ENCODE data around the gene ADAMTSL3. TPM values are rescaled to one million over a fixed set of nuclear protein-coding genes. Genes with fewer than 3 reads are reported as not detected.

ADAMTSL3 gene, protein sequence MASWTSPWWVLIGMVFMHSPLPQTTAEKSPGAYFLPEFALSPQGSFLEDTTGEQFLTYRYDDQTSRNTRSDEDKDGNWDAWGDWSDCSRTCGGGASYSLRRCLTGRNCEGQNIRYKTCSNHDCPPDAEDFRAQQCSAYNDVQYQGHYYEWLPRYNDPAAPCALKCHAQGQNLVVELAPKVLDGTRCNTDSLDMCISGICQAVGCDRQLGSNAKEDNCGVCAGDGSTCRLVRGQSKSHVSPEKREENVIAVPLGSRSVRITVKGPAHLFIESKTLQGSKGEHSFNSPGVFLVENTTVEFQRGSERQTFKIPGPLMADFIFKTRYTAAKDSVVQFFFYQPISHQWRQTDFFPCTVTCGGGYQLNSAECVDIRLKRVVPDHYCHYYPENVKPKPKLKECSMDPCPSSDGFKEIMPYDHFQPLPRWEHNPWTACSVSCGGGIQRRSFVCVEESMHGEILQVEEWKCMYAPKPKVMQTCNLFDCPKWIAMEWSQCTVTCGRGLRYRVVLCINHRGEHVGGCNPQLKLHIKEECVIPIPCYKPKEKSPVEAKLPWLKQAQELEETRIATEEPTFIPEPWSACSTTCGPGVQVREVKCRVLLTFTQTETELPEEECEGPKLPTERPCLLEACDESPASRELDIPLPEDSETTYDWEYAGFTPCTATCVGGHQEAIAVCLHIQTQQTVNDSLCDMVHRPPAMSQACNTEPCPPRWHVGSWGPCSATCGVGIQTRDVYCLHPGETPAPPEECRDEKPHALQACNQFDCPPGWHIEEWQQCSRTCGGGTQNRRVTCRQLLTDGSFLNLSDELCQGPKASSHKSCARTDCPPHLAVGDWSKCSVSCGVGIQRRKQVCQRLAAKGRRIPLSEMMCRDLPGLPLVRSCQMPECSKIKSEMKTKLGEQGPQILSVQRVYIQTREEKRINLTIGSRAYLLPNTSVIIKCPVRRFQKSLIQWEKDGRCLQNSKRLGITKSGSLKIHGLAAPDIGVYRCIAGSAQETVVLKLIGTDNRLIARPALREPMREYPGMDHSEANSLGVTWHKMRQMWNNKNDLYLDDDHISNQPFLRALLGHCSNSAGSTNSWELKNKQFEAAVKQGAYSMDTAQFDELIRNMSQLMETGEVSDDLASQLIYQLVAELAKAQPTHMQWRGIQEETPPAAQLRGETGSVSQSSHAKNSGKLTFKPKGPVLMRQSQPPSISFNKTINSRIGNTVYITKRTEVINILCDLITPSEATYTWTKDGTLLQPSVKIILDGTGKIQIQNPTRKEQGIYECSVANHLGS (N-terminal part only)
- 0.35 and 1.2 TPM in 2 replicates for total RNA-seq

- DNase-seq (ENCODE audit: extremely low read depth, low read depth, low spot score) = no peak
These were observed at the start of gene ADAMTSL3 for GRCh38 chr15:83653639-83654378. TSS of gene ADAMTSL3 (plus strand) at chr15:83654123. CDS start at chr15:83655762, 1,639 bp downstream.

DNA sequence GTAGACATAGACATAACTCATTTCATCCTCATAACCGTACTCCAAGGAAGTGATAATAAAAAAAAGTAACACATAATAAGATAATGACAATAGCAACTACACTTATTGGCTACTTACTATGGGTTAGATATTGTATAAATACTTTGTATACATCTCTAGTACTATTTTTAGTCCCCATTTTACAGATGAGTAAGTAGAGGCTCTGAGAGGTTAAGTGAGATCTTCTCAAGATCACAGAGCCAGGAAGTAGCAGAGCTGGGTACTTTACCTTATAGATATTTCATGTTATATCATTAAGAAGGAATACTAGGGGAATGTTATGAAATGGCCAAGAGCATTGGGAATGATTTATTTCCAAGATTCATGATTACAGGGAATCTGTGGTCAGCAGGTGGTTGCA lies 49.4 kb upstream of the ADAMTSL3 start:
- DNase-seq (ENCODE audit: extremely low read depth, low read depth, low spot score) = no peak

- DNase-seq (ENCODE audit: extremely low read depth, low read depth, low spot score) = no peak
These were observed 48.6 kb upstream of the ADAMTSL3 start for GRCh38 chr15:83605111-83605945.

- no peak for DNase-seq (ENCODE audit: extremely low read depth, low read depth, low spot score)
These were observed 43.8 kb upstream of the ADAMTSL3 start for GRCh38 chr15:83610132-83610531.

DNA sequence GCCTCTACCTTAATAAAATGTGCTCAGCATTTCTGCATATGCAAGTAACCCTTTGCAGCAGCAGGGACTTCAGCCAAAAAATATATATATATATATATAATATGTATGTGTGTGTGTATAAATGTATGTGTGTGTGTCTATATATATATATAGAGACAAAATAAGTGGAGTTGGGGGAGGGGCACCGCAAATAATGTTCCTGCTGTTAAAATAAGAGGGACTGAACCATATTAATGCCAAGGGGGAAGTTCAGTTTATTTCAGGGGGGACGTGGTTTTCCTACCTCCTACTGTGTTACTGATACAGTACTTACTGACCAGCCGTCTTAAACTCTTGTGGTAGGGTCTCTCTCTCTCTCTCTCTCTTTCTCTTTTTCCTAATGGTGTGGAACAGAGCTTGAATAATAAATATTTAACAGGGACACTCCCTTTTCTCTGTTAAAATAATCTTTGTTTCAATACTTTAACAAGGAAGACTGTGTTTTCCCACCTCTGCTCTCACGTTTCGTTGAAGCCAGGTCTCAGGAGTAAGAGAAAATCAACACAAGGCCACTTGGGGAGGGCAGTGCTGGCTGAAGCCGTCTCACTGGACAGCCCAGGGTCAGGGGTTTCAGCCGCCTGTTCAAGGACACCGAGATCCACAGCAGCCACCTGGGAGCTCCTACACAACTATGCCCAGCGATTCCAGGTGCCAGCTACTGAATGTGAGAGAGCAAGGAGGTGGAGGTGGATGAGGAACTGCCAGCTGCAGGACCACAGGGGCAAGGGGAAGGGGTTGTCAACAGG lies 42.8 kb upstream of the ADAMTSL3 start:
- DNase-seq (ENCODE audit: extremely low read depth, low read depth, low spot score) = no peak

DNA sequence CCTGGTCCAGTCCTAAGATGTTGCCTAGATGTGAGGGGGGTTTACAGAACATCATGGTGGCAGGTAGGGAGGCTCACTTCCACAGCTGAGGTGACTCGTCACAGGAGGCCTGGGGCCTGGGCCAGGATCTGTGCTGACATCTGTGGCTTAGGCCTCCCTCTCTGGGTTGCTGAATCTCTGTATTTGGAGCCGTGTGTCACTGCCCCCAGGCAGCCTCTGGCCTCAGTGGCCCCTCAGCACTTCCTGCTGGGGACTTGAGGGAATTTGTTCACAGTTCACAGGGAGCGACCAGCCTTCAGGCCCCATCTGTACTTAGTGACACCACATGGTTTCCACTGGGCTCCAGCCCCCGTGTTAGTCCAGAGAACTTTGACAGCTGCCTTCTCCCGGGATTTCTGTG lies 41.7 kb upstream of the ADAMTSL3 start:
- DNase-seq (ENCODE audit: extremely low read depth, low read depth, low spot score) = no peak

- DNase-seq (ENCODE audit: extremely low read depth, low read depth, low spot score) = no peak
These were observed 40.9 kb upstream of the ADAMTSL3 start for GRCh38 chr15:83612898-83613635.

DNA sequence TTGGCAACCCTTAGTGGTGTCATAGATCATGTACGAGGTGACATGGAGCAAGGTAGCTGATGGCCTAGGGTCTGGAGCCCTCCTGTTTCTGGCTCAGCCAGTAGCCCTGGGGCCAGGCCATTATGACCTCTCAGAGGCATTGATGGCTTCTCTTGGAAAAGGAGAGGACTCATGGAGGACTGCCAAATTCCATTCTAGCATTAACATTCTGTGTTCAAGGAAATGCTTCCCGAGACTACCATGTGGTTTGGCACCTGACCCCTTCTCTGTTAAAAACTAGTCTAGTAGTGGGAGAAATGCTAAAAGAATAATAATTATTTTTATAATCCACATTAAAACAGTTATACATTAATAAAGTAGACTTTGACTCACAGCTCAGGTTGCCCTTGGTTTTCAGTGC lies 40.2 kb upstream of the ADAMTSL3 start:
- no peak for DNase-seq (ENCODE audit: extremely low read depth, low read depth, low spot score)

GRCh38 chr15:83616840-83617239 lies 37.1 kb upstream of the ADAMTSL3 start:
- no peak for DNase-seq (ENCODE audit: extremely low read depth, low read depth, low spot score)

DNA sequence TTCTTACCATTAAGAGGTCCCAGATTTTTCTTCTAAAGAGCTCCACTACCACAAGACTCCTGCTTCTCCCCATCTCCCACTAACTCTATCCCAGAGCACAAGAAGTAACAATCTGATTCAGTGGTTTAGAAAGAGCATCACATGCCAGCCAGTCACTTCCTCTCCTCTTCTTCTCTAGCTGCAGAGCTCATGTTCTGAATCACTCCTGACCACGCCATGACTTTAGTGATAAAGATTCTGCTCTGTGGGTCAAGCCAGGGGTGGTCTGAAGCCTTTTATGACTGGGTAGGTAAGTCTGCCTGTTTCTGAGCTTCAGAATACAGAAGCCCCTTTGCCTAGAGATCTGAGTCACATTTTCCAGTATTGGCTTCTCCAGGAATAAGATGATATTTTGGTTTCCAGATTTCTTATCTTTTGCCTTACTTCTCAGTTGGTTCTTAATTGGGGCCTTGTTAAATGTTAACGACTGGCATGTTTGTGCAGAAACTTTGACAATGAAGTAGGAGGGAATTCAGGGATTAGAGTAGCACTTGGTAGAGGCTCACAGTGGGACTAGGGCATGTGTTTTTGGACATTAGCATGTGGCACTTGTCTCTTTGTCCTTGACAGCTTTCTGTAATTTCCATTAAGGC lies 27.6 kb upstream of the ADAMTSL3 start:
- DNase-seq (ENCODE audit: extremely low read depth, low read depth, low spot score) = no peak

DNA sequence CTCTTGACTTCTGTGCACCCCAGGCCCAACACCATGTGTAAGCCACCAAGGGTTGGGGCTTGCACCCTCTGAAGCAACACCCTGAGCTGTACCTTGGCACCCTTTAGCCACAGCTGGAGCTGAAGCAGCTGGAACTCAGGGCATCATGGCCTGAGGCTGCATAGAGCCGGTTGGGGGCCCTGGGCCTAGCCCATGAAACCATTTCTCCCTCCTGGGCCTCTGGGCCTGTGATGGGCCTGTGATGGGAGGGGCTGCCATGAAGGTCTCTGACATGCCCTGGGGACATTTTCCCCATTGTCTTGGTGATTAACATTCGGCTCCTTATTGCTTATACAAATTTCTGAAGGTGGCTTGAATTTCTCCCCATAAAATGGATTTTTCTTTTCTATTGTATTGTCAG lies 22.4 kb upstream of the ADAMTSL3 start:
- no peak for DNase-seq (ENCODE audit: extremely low read depth, low read depth, low spot score)

GRCh38 chr15:83643201-83643600 lies 10.7 kb upstream of the ADAMTSL3 start:
- DNase-seq (ENCODE audit: extremely low read depth, low read depth, low spot score) = no peak

DNA sequence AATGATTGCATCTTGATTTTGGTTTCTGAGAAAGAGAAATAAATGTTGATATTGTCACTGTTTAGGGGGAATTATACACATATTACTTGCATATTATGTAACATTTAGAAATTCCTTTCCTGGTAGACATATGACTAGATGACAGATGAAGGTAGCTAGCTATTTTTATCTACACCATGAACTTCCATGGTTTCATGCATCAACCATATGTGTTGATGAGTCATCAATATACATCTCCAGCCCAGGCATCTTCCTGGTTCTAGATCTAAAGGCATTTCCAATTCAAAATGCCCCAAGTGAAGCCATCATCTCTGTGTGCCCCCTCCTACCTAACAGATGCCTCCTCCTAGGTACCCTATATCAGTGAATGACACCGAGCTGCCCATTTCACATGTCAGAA lies 9.5 kb upstream of the ADAMTSL3 start:
- no peak for DNase-seq (ENCODE audit: extremely low read depth, low read depth, low spot score)

DNA sequence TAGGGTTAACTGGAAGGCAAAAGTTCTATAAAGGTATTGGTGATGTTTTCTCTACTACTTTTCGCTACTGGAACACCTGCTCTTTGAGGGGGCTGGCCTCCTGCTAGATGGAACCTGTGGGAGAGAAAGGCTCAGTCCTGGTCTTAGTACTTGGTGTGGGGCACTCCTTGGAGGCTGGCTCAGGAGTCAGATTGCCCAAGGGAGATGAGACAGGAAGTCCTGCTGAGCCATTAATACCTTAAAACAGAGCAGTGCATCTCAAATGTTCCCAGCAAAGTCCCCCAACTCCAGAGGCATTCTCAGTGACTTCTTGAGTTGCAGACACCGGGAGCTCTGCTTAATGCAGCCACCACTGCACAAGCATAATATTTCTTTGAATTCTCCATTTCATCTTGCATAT lies 3.1 kb upstream of the ADAMTSL3 start:
- DNase-seq (ENCODE audit: extremely low read depth, low read depth, low spot score) = no peak

- no peak for DNase-seq (ENCODE audit: extremely low read depth, low read depth, low spot score)
These were observed 2.4 kb upstream of the ADAMTSL3 start for GRCh38 chr15:83651541-83651940.

DNA sequence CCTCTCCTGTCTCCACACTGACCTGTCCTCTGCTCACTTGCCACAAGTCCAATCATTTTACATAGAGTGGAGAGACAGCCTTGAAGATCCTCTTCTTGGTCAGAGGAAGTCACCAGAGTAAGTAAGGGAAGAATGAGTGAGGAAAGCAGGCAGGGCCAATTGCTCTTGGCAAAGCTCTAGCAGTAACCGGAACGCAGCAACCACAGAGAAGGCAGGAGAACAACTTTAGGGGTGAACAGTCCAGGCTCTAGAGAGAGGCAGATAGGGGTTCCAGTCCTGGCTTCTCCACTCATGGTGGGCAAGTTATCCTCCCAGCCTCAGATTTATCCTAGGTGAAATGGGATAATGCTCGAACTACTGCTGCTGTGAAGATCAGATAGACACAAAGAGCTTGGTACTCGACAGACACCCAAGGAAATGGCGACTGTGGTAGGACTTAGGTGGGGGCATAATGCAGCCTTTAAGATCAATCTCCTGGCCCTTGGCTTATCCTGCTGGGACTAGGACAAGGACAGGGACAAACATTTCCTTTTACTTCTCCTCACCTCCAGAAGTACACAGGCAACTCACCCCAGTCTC lies 1.2 kb upstream of the ADAMTSL3 start:
- DNase-seq (ENCODE audit: extremely low read depth, low read depth, low spot score) = no peak

GRCh38 chr15:83653288-83653638 lies 660 bp upstream of the ADAMTSL3 start:
- DNase-seq (ENCODE audit: extremely low read depth, low read depth, low spot score) = no peak

Data from glomerular endothelial cell (primary cell).